ENCODE measurements around the gene DNAJB9.

The DNAJB9 gene

GRCh38 chr7:108605559-108606201 is 36.0 kb downstream of the DNAJB9 start:
- no peak for DNase-seq (ENCODE audit: low spot score)

- no peak for DNase-seq (ENCODE audit: low spot score)
These were observed 40.0 kb downstream of the DNAJB9 start for GRCh38 chr7:108609643-108610042.

- no peak for DNase-seq (ENCODE audit: low spot score)
These were observed 41.6 kb downstream of the DNAJB9 start for GRCh38 chr7:108611268-108611667.

GRCh38 chr7:108613147-108613948 is 43.7 kb downstream of the DNAJB9 start:
- DNase-seq (ENCODE audit: low spot score), result peak; percentile 48

- no peak for DNase-seq (ENCODE audit: low spot score)
These were observed 44.3 kb downstream of the DNAJB9 start for GRCh38 chr7:108613949-108614381.

GRCh38 chr7:108614896-108615295 is 45.2 kb downstream of the DNAJB9 start:
- DNase-seq (ENCODE audit: low spot score), result no peak

- DNase-seq (ENCODE audit: low spot score), result no peak
These were observed 48.4 kb downstream of the DNAJB9 start for GRCh38 chr7:108618056-108618455.

GRCh38 chr7:108623220-108623619 is 53.5 kb downstream of the DNAJB9 start:
- DNase-seq (ENCODE audit: low spot score), result no peak
